ENCODE data around the gene VSIG10L.

Gene VSIG10L

GRCh38 chr19:51365211-51365964, 23.4 kb upstream of the VSIG10L start:
- H3K4me3 ChIP-seq (ENCODE audit: low read length), result peak overlapping the region; percentile 78
- TF ChIP-seq, protein P1, sequence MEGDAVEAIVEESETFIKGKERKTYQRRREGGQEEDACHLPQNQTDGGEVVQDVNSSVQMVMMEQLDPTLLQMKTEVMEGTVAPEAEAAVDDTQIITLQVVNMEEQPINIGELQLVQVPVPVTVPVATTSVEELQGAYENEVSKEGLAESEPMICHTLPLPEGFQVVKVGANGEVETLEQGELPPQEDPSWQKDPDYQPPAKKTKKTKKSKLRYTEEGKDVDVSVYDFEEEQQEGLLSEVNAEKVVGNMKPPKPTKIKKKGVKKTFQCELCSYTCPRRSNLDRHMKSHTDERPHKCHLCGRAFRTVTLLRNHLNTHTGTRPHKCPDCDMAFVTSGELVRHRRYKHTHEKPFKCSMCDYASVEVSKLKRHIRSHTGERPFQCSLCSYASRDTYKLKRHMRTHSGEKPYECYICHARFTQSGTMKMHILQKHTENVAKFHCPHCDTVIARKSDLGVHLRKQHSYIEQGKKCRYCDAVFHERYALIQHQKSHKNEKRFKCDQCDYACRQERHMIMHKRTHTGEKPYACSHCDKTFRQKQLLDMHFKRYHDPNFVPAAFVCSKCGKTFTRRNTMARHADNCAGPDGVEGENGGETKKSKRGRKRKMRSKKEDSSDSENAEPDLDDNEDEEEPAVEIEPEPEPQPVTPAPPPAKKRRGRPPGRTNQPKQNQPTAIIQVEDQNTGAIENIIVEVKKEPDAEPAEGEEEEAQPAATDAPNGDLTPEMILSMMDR (IDR thresholded peaks at IDR 0.05; ENCODE audit: insufficient read depth, low read depth, low read length, missing control alignments), result no peak
- peak; percentile 39 for DNase-seq (ENCODE audit: low read depth)

DNA sequence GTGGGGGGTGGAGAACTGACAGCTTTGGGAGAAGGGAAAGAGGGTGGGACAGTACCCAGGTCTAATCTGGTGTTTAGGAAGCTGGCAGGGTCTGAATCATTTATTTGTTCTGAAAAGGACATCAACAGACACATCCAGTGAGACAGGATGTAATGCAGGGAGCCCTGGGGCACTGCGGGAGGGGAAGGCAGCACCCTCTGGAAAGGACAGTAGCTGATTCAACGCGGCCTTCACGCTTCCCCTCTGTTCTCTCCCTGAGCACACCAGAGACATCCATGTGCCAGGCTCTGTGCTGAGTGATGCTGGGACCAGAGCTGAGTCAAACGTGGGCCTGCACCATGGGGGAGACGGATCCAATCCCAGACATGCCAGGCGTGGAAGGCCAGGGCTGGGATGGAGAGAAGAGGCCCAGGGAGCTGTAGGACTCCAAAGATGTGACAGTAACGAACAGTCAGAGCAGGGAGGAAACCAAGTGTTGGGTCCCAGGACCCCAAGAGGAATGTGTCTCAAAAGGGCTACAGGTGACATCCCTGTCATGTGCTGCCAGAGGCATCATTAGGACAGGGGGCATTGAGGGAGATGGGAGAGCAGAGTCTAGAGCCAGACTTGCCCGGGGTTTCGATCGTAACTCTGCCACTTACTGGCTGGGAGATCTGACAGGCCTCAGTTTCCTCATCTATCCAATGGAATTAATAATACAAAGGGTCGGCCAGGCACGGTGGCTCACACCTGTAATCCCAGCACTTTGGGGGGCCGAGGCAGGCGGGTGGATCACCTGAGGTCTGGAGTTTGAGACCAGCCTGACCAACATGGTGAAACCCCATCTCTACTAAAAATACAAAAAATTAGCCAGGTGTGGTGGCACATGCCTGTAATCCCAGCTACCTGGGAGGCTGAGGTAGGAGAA, 22.5 kb upstream of the VSIG10L start:
- TF ChIP-seq, protein P1 (IDR thresholded peaks at IDR 0.05; ENCODE audit: insufficient read depth, low read depth, low read length, missing control alignments), result no peak
- peak; percentile 73 for DNase-seq (ENCODE audit: low read depth)
- H3K4me3 ChIP-seq (ENCODE audit: low read length), result no peak overlapping the region

DNA sequence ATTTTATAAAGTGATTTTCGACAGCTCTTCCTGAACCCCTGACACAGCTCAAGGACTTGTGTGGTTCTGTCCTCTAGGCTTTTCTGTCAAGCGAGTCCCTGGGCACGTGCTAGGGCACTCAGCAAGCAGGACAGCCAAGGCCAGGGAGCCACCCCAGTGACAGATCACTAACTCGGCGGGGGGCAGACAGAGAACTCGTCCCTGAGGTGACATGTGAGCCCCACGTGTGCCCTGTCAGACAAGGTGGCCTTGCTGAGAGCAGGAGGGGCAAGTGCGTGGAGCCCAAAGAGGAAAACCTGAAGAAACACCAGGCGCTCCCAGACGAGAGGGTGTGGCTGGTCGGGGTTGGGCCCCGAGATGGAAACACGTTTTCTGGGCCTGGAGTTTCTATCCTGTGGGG, 19.3 kb upstream of the VSIG10L start:
- no peak for DNase-seq (ENCODE audit: low read depth)
- TF ChIP-seq, protein P1 (IDR thresholded peaks at IDR 0.05; ENCODE audit: insufficient read depth, low read depth, low read length, missing control alignments), result no peak
- H3K4me3 ChIP-seq (ENCODE audit: low read length), result no peak overlapping the region

GRCh38 chr19:51359294-51359693, 17.4 kb upstream of the VSIG10L start:
- no peak overlapping the region for H3K4me3 ChIP-seq (ENCODE audit: low read length)
- TF ChIP-seq, protein P1 (IDR thresholded peaks at IDR 0.05; ENCODE audit: insufficient read depth, low read depth, low read length, missing control alignments), result no peak
- DNase-seq (ENCODE audit: low read depth), result peak; percentile 89

GRCh38 chr19:51357952-51358351, 16.0 kb upstream of the VSIG10L start:
- DNase-seq (ENCODE audit: low read depth), result no peak
- TF ChIP-seq, protein P1 (IDR thresholded peaks at IDR 0.05; ENCODE audit: insufficient read depth, low read depth, low read length, missing control alignments), result no peak
- no peak overlapping the region for H3K4me3 ChIP-seq (ENCODE audit: low read length)

GRCh38 chr19:51356159-51356801, 14.3 kb upstream of the VSIG10L start:
- H3K4me3 ChIP-seq (ENCODE audit: low read length), result no peak overlapping the region
- TF ChIP-seq, protein P1 (IDR thresholded peaks at IDR 0.05; ENCODE audit: insufficient read depth, low read depth, low read length, missing control alignments), result no peak
- DNase-seq (ENCODE audit: low read depth), result no peak
